ENCODE data around the gene SLC29A3.

Gene SLC29A3

GRCh38 chr10:71301371-71301916, 17.6 kb upstream of the SLC29A3 start:
- no peak for DNase-seq

GRCh38 chr10:71302451-71302850, 16.6 kb upstream of the SLC29A3 start:
- DNase-seq: no peak

GRCh38 chr10:71302874-71303568, 16.0 kb upstream of the SLC29A3 start:
- DNase-seq: peak; percentile 13 to 45 (median 16)

GRCh38 chr10:71303569-71303907, 15.5 kb upstream of the SLC29A3 start:
- no peak for DNase-seq

- DNase-seq: no peak
Measured at GRCh38 chr10:71304914-71305313, 14.1 kb upstream of the SLC29A3 start.

GRCh38 chr10:71306979-71307378, 12.1 kb upstream of the SLC29A3 start:
- no peak for DNase-seq

GRCh38 chr10:71307469-71308085, 11.5 kb upstream of the SLC29A3 start:
- DNase-seq: no peak

GRCh38 chr10:71308244-71308643, 10.8 kb upstream of the SLC29A3 start:
- no peak for DNase-seq

GRCh38 chr10:71308985-71309384, 10.1 kb upstream of the SLC29A3 start:
- no peak for DNase-seq

GRCh38 chr10:71309919-71310318, 9.1 kb upstream of the SLC29A3 start:
- no peak for DNase-seq

GRCh38 chr10:71312220-71312619, 6.8 kb upstream of the SLC29A3 start:
- no peak for DNase-seq

- DNase-seq: no peak
Measured at GRCh38 chr10:71312811-71313789, 6.0 kb upstream of the SLC29A3 start.

- DNase-seq: peak; percentile 12 to 52 (median 28)
Measured at GRCh38 chr10:71314028-71314693, 4.9 kb upstream of the SLC29A3 start.

GRCh38 chr10:71314694-71315225, 4.3 kb upstream of the SLC29A3 start:
- no peak for DNase-seq

GRCh38 chr10:71316056-71316785, 2.8 kb upstream of the SLC29A3 start:
- DNase-seq: no peak

GRCh38 chr10:71316786-71317160, 2.3 kb upstream of the SLC29A3 start:
- no peak for DNase-seq

GRCh38 chr10:71317739-71318138, 1.3 kb upstream of the SLC29A3 start:
- no peak for DNase-seq

- no peak for DNase-seq
Measured at GRCh38 chr10:71319800-71320392, 837 bp downstream of the SLC29A3 start.

GRCh38 chr10:71320592-71320991, 1.5 kb downstream of the SLC29A3 start:
- no peak for DNase-seq

- DNase-seq: no peak
Measured at GRCh38 chr10:71321386-71321785, 2.3 kb downstream of the SLC29A3 start.

- DNase-seq: peak in 1 of 3 experiments; percentile 10
Measured at GRCh38 chr10:71323407-71323806, 4.3 kb downstream of the SLC29A3 start.
